ENCODE data around the gene KIAA0513. TPM values are rescaled to one million over a fixed set of nuclear protein-coding genes. Genes with fewer than 3 reads are reported as not detected.

Gene KIAA0513
- total RNA-seq, 1 donor from 2014 or later, result 56.1 TPM

- no peak for TF ChIP-seq CTCF (IDR thresholded peaks at IDR 0.05; ENCODE audit: partially characterized antibody, unreplicated experiment)
- Mint-ChIP-seq H3K27me3 (ENCODE audit: unreplicated experiment) (peaks cover 8% of the 10 kb centered on the region), H3K27ac (ENCODE audit: unreplicated experiment) (no peak overlapping the region), H3K9me3 (ENCODE audit: unreplicated experiment) (peaks cover 8% of the 10 kb centered on the region), H3K4me3 (ENCODE audit: unreplicated experiment) (no peak overlapping the region), H3K36me3 (ENCODE audit: unreplicated experiment) (no peaks in the 10 kb centered on the region), H3K4me1 (ENCODE audit: low read depth, unreplicated experiment) (peaks cover 23% of the 10 kb centered on the region)
- no peak for DNase-seq
Measured at GRCh38 chr16:85130705-85131028, 103.1 kb downstream of the KIAA0513 start.

GRCh38 chr16:85132456-85133289 lies 105.1 kb downstream of the KIAA0513 start:
- no peak for DNase-seq
- TF ChIP-seq CTCF (IDR thresholded peaks at IDR 0.05; ENCODE audit: partially characterized antibody, unreplicated experiment), result no peak
- H3K4me1 Mint-ChIP-seq (ENCODE audit: low read depth, unreplicated experiment), result peaks cover 23% of the 10 kb centered on the region
- no peak overlapping the region for H3K4me3 Mint-ChIP-seq (ENCODE audit: unreplicated experiment)
- H3K27me3 Mint-ChIP-seq (ENCODE audit: unreplicated experiment), result peaks cover 12% of the 10 kb centered on the region
- peaks cover 4% of the 10 kb centered on the region for H3K9me3 Mint-ChIP-seq (ENCODE audit: unreplicated experiment)
- no peaks in the 10 kb centered on the region for H3K36me3 Mint-ChIP-seq (ENCODE audit: unreplicated experiment)
- H3K27ac Mint-ChIP-seq (ENCODE audit: unreplicated experiment), result peak overlapping the region; percentile 68

GRCh38 chr16:85133290-85133599 lies 105.7 kb downstream of the KIAA0513 start:
- Mint-ChIP-seq H3K27ac (ENCODE audit: unreplicated experiment) (peak overlapping the region; percentile 68), H3K36me3 (ENCODE audit: unreplicated experiment) (no peaks in the 10 kb centered on the region), H3K4me3 (ENCODE audit: unreplicated experiment) (no peak overlapping the region), H3K27me3 (ENCODE audit: unreplicated experiment) (peaks cover 14% of the 10 kb centered on the region), H3K4me1 (ENCODE audit: low read depth, unreplicated experiment) (peaks cover 26% of the 10 kb centered on the region), H3K9me3 (ENCODE audit: unreplicated experiment) (peaks cover 4% of the 10 kb centered on the region)
- no peak for TF ChIP-seq CTCF (IDR thresholded peaks at IDR 0.05; ENCODE audit: partially characterized antibody, unreplicated experiment)
- DNase-seq, result no peak

GRCh38 chr16:85134076-85134788 lies 106.6 kb downstream of the KIAA0513 start:
- Mint-ChIP-seq H3K9me3 (ENCODE audit: unreplicated experiment) (peaks cover 4% of the 10 kb centered on the region), H3K27me3 (ENCODE audit: unreplicated experiment) (peaks cover 19% of the 10 kb centered on the region), H3K36me3 (ENCODE audit: unreplicated experiment) (no peaks in the 10 kb centered on the region), H3K4me3 (ENCODE audit: unreplicated experiment) (no peak overlapping the region), H3K27ac (ENCODE audit: unreplicated experiment) (no peak overlapping the region), H3K4me1 (ENCODE audit: low read depth, unreplicated experiment) (peaks cover 31% of the 10 kb centered on the region)
- TF ChIP-seq CTCF (IDR thresholded peaks at IDR 0.05; ENCODE audit: partially characterized antibody, unreplicated experiment), result no peak
- DNase-seq, result no peak

- DNase-seq, result no peak
- Mint-ChIP-seq H3K27me3 (ENCODE audit: unreplicated experiment) (peaks cover 21% of the 10 kb centered on the region), H3K4me3 (ENCODE audit: unreplicated experiment) (no peak overlapping the region), H3K27ac (ENCODE audit: unreplicated experiment) (no peak overlapping the region), H3K4me1 (ENCODE audit: low read depth, unreplicated experiment) (peaks cover 28% of the 10 kb centered on the region), H3K9me3 (ENCODE audit: unreplicated experiment) (peaks cover 2% of the 10 kb centered on the region), H3K36me3 (ENCODE audit: unreplicated experiment) (no peaks in the 10 kb centered on the region)
- TF ChIP-seq CTCF (IDR thresholded peaks at IDR 0.05; ENCODE audit: partially characterized antibody, unreplicated experiment), result no peak
Measured at GRCh38 chr16:85134789-85135142, 107.2 kb downstream of the KIAA0513 start.
